GM19193 (cell line): ENCODE data around the gene JAZF1.

Experiments
- POLR2A ChIP-seq: IDR thresholded peaks from 4 replicates; pipeline ENCODE4 v1.6.1; 2011; ENCODE audit not compliant: insufficient read depth, insufficient read length; ENCODE audit errors: extremely low read depth

JAZF1 gene

DNA sequence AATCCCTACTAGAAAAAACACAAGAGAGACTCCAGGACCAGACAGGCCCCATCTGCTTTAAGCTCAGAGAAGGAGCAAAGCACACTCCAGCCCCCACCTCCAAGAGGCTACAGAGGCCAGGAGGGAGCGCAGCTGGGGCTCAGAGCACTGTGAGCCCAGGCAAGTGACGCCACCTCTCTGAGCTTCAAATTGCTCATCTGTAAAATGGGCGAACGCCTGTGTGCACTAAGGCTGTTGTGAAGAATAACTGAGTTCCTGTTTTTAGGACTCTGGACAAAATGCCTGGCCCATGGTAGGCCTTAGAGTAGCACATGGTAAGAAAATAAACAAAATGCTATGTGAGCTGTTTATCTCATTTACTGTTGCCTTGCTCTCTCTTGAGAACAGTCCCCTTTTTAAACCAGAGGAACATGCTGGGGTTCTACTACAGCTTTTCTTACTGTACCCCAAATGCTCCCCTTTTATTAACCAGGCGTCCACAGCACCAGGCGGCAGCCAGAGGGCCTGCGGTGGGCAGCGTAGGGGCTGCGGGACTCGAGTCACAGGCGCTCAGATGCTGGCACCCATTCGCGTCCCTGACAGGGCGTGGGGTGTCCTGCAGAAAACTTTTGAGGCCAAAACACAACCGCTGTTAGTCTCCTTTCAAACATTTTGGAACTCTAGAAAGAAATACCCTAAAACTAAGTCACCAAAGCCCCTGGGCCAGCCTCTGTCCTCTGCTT lies 336.9 kb downstream of the JAZF1 start:
- no peak for TF ChIP-seq POLR2A

- no peak for TF ChIP-seq POLR2A
Measured at GRCh38 chr7:27842851-27843250, 337.7 kb downstream of the JAZF1 start.

DNA sequence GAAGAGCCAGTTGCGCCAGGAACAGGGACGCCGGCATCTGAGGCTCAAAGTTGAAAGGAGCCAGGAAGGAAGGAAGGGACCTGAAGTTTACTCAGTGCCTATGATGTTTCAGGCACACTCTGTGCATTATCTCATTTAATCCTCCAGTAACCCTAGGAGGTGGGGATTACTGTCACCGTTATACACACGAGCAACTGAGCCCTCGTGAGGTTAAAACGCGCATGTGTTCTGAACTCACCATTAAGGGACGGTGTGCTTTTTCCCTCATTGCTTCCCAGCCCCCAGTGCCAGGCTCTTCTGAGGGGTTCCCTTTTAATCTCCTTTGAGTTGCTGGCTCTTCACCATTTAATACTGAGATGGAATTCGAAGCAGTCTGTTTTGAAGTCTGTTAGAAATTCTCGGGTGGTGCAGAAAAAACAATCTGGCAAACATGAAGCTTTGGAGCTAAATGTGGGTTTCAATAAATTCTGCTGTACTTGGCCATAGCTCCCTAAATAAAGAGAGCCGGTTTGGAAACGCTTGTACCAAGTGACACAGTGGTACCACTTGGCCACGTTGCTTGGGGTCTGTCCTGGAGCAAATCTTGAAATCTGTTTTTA lies 338.4 kb downstream of the JAZF1 start:
- TF ChIP-seq POLR2A = no peak

- no peak for TF ChIP-seq POLR2A
Measured at GRCh38 chr7:27840760-27841364, 339.7 kb downstream of the JAZF1 start.

- no peak for TF ChIP-seq POLR2A
Measured at GRCh38 chr7:27840313-27840712, 340.3 kb downstream of the JAZF1 start.

GRCh38 chr7:27839099-27839498 lies 341.5 kb downstream of the JAZF1 start:
- no peak for TF ChIP-seq POLR2A

- no peak for TF ChIP-seq POLR2A
Measured at GRCh38 chr7:27836536-27836935, 344.1 kb downstream of the JAZF1 start.

GRCh38 chr7:27835376-27835775 lies 345.2 kb downstream of the JAZF1 start:
- no peak for TF ChIP-seq POLR2A

GRCh38 chr7:27834179-27834921 lies 346.2 kb downstream of the JAZF1 start:
- TF ChIP-seq POLR2A = no peak

DNA sequence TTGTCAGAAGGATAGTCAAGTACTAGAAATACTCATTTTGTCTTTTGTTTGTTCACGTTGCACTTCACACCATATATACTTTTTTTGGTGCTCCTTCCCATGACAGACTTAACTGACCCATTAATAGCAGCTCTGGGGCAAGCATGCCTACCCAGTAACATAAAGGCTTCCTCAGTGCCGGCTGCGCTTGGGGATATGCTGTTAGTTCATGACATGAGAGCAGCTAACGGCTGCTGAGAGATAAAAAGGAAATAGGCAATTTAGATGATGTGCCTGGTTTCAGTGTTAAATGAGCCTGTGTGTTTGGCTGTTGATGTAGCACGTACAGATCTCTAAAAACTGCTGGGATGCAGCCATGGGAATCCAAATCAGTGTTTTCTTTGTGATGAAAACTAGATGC lies 354.2 kb downstream of the JAZF1 start:
- TF ChIP-seq POLR2A = no peak

DNA sequence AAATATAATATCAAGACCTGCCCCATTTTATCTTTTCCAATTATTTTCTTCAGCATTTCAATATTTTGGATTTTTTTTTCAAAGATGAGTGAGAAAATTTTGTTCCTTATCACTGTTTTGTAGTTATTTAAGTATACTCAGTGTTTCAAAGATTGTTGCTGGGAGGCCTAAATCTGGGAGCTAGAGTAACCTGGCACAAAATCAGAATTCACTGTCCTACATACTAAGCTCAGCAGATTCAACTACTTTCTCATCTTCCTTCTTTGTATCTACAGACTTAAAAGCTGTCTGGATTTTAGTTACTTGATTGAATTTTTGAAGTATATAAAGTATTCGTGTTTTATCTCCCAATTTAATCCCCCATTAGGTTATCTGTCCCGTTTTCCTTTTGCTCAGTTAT lies 354.7 kb downstream of the JAZF1 start:
- no peak for TF ChIP-seq POLR2A

DNA sequence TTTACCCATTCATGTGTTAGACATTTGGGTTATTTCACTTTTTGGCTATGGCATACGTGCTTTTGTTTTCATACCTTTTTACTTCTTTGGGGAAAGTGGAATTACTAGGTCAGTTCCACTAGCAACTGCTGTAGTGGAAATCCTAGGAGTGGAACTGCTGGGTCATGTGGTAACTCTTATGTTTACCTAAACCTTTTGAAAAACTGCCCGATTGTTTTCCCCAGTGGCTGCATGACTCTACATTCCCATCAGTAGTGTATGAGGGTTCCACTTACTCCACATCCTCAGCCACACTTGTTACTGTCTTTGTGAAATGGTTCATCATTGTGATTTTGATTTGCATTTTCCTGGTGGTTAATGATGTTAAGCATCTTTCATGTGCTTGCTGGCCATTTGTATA lies 358.4 kb downstream of the JAZF1 start:
- no peak for TF ChIP-seq POLR2A

DNA sequence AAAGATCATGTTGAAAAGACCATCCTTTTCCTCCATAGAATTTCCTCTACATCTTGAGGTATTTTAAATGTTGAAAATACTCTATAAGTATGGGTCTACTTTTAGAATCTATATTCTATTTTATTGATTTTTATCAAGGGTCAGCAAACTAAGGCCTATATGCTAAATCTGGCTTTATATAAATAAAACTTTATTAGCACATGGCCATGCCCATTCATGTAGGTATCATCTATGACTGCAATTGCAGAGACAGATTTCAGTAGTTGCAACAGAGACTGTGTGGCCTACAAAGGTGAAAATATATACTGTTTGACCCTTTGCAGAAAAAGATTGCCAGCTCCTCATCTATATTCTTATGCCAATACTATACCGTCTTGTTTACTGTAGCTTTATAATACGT lies 367.9 kb downstream of the JAZF1 start:
- TF ChIP-seq POLR2A = no peak

DNA sequence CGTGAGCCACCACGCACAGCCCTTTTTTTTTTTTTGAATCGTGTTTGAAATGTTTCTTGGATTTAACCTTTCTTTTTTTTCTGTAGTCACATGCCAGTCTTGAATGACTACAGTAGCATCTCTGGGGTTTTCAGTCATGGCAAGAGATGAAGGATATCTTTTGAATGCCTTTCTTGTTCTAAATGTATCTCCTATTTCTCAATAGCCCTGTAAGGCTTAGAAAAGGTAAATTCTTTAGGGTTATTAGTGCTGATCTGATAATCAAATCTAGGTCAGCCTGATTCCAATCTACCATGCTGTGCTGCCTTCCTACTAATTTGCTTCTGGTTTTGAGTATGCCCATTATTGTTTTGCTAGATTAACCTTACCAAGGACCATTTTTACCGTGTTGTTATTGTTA lies 370.4 kb downstream of the JAZF1 start:
- TF ChIP-seq POLR2A = no peak

GRCh38 chr7:27808626-27809025 lies 372.0 kb downstream of the JAZF1 start:
- no peak for TF ChIP-seq POLR2A

DNA sequence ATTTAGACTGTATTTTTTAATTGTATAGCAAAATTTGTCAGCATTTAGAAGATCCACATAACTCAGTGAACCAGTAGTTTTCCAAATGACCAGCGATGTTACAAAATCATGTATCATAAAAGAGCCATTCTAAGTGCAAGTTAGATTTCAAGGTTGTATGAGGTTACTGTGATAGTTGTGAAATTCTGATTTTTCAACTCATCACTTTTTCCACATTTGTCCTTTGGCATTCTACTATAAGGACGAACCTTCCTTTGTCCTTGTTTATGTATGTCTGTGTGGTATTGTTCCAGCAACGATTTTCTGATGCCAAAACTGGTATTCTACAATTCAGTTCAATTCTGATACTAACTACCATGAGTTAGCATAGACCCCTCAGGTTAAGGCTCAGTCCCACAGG lies 376.5 kb downstream of the JAZF1 start:
- TF ChIP-seq POLR2A = no peak

- TF ChIP-seq POLR2A = no peak
Measured at GRCh38 chr7:27802999-27803398, 377.6 kb downstream of the JAZF1 start.

- no peak for TF ChIP-seq POLR2A
Measured at GRCh38 chr7:27799212-27799611, 381.4 kb downstream of the JAZF1 start.
